Stimulated activated CD8-positive, alpha-beta memory T cell treated with anti-CD3 and anti-CD28 coated beads, Interleukin-4, amount 100 ng/mL, for 48 hours (primary cell): Measurements from ENCODE around the gene DEUP1.

Experiments
- DNase-seq: peaks from one replicate; pipeline ENCODE4 v3.0.0-alpha.2; 2020

Gene DEUP1

DNA sequence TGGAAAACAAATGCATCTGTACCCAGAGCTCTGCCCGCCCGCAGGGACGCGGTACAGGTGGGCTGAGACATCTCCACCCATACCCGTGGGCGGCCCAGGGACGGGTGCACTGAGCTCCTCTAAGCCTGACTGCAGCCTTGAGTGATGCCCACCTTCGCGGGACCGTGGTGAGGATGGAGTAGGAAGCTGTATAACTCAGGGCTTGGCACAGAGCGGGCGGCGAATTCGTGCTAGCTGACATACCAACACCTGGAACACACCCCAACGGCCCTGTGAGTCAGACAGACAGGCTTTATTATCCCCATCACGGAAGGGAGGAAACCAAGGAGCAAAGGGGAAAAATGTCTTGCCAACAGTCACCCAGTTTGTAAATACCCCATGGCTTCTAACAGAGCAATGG is 150.7 kb downstream of the DEUP1 start:
- DNase-seq: no peak

- DNase-seq: no peak
These were observed 151.2 kb downstream of the DEUP1 start for GRCh38 chr11:93481696-93482095.

DNA sequence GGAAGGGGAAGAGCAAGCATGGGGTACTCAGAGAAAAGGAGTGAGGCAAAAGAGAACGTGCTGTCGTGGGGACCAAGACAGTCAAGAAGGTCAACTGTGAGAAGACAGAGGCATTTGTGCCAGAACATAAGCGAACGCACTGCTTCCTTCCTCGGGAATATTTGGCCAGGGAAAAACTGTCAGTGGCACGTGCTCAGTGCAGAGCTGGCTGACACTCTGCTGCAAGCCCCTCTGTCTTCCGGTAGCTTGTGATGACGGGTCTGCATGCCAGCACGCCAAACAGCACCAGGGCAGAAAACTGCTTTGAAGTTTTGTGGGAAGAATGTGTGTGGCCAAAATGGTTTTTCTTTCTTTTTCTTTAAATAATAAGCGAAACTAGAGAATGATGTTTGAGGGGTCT is 152.0 kb downstream of the DEUP1 start:
- DNase-seq: no peak

DNA sequence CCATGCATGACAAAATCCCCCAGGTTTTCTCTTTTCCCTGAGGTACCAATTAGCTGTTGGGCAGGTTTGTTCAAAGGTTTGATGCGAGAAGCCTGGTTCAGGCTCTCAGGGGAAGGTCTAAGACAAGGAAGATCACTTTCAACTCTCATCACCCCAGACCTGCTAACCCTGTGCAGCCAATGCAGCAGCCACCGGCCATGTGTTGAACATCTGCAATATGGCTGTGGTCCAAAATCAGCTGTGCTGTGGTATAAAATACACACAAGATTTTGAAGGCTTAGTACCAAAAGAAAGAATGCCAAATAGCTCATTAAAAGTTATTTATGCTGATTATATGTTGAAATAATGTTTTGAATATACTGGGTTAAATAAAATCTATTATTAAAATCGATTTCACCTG is 154.2 kb downstream of the DEUP1 start:
- DNase-seq: no peak

- no peak for DNase-seq
These were observed 155.4 kb downstream of the DEUP1 start for GRCh38 chr11:93485983-93486382.

- no peak for DNase-seq
These were observed 156.5 kb downstream of the DEUP1 start for GRCh38 chr11:93487032-93487483.
